ENCODE data around the gene IKZF4.
"Not testable (repeated sequence)": the region's sequence is repeated elsewhere in the genome, so short reads cannot be mapped to it uniquely, and the experiment has no call there.

IKZF4 gene

GRCh38 chr12:55991110-55991509 is 29.7 kb upstream of the IKZF4 start:
- H3K4me3 ChIP-seq (ENCODE audit: control insufficient read depth, low read depth, low read length), result no peak overlapping the region
- no peak for TF ChIP-seq CTCF (IDR thresholded peaks at IDR 0.05; ENCODE audit: control insufficient read depth, insufficient read depth, low read depth, low read length, missing control alignments)
- DNase-seq (ENCODE audit: low read depth), result no peak

GRCh38 chr12:55993230-55993853 is 27.5 kb upstream of the IKZF4 start:
- DNase-seq (ENCODE audit: low read depth), result no peak
- H3K4me3 ChIP-seq (ENCODE audit: control insufficient read depth, low read depth, low read length), result no peak overlapping the region
- no peak for TF ChIP-seq CTCF (IDR thresholded peaks at IDR 0.05; ENCODE audit: control insufficient read depth, insufficient read depth, low read depth, low read length, missing control alignments)

- no peak overlapping the region for H3K4me3 ChIP-seq (ENCODE audit: control insufficient read depth, low read depth, low read length)
- DNase-seq (ENCODE audit: low read depth), result no peak
- no peak for TF ChIP-seq CTCF (IDR thresholded peaks at IDR 0.05; ENCODE audit: control insufficient read depth, insufficient read depth, low read depth, low read length, missing control alignments)
Observed at GRCh38 chr12:55995366-55995765, 25.5 kb upstream of the IKZF4 start.

- H3K4me3 ChIP-seq (ENCODE audit: control insufficient read depth, low read depth, low read length), result peak overlapping the region; percentile 82
- no peak for DNase-seq (ENCODE audit: low read depth)
- peak; percentile 78 for TF ChIP-seq CTCF (IDR thresholded peaks at IDR 0.05; ENCODE audit: control insufficient read depth, insufficient read depth, low read depth, low read length, missing control alignments)
Observed at GRCh38 chr12:55996201-55996714, 24.6 kb upstream of the IKZF4 start.

GRCh38 chr12:55996715-55997534 is 23.9 kb upstream of the IKZF4 start, which contains the start of gene SUOX:
Gene SUOX, plus strand, starts transcription at chr12:55997276. Its CDS starts 4,946 bp downstream, at chr12:56002222.
- no peak for TF ChIP-seq CTCF (IDR thresholded peaks at IDR 0.05; ENCODE audit: control insufficient read depth, insufficient read depth, low read depth, low read length, missing control alignments)
- peak; percentile 92 for DNase-seq (ENCODE audit: low read depth)
- peak within 1 kb of the TSS; percentile 82 for H3K4me3 ChIP-seq (ENCODE audit: control insufficient read depth, low read depth, low read length)

- peak overlapping the region; percentile 82 for H3K4me3 ChIP-seq (ENCODE audit: control insufficient read depth, low read depth, low read length)
- no peak for DNase-seq (ENCODE audit: low read depth)
Observed at GRCh38 chr12:55997535-55997859, 23.3 kb upstream of the IKZF4 start.

GRCh38 chr12:55999522-55999921 is 21.3 kb upstream of the IKZF4 start:
- H3K4me3 ChIP-seq (ENCODE audit: control insufficient read depth, low read depth, low read length); DNase-seq (ENCODE audit: low read depth): not testable (repeated sequence)

More at GRCh38 chr12:55997535-55997859, 23.3 kb upstream of the IKZF4 start:
- no peak for TF ChIP-seq CTCF (IDR thresholded peaks at IDR 0.05; ENCODE audit: control insufficient read depth, insufficient read depth, low read depth, low read length, missing control alignments)

- not testable (repeated sequence) for DNase-seq (ENCODE audit: low read depth); H3K4me3 ChIP-seq (ENCODE audit: control insufficient read depth, low read depth, low read length)
Observed at GRCh38 chr12:55999999-56000540, 20.8 kb upstream of the IKZF4 start.
